HG03045 (cell line): ENCODE results near the gene HSF5.

Experiments
- ATAC-seq: cut with Tn5 transposase; IDR thresholded peaks from one replicate; pipeline ENCODE4 v1.9.1; 2021; ENCODE audit warnings: mild to moderate bottlenecking, moderate library complexity; ENCODE audit not compliant: unreplicated experiment

Gene HSF5

DNA sequence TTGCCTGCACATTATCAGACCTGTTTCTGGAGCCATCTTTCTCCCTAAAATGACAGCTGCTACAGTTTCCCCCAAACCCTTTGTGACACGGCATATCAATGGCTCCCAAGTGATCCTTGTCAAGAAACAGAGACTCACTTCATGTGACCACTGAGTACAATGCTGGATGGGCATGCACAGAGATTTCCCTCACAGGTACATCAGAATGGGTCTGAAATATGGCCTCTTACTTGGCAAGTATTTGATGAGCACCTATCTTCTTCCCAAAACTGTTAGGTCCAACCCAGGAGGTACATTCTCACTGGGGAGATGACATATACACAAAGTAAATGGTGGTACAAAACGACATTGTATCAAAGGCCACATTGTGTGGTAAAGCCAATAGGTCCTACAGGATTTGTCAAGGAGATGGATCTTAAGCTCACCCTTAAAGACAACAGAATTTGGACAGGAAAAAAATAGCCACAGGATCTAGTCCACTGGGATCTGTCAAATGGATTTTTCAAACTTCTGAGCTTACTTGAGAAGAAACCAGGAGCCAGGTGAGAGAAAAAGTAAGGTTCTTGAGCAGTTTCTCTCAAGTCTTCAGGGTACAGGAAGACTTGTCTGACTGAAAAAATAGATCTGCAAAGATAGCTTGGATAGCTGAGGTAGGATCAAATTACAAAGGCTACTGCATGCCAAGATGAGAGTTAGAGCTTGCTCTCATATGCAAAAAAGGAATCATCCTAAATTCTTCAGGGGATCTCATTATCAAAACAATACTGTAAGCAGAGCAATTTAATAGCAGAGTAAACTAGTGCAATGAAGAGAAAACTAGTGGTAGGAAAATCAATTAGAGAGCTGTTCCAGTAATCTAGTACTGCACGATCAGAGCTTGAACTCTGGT lies 99.7 kb downstream of the HSF5 start:
- ATAC-seq = no peak

DNA sequence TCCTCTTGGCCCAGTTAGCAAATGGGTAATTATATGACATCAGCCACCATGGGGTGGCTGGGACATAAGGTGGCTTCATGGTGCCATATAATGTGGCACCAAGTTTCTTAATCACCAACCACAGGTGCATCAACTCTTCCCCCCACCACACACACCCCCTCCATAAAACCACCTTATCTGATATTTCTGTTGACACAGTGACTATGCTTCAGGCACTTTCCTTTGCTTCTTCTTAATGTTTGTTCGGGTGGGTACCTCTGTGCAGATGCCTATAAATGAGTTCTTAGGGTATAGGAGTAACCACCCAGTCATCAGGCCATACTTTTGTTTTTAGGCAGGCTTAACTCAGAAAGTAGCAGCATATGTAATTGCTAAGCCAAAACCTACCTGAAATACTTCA lies 100.4 kb downstream of the HSF5 start:
- ATAC-seq = no peak

DNA sequence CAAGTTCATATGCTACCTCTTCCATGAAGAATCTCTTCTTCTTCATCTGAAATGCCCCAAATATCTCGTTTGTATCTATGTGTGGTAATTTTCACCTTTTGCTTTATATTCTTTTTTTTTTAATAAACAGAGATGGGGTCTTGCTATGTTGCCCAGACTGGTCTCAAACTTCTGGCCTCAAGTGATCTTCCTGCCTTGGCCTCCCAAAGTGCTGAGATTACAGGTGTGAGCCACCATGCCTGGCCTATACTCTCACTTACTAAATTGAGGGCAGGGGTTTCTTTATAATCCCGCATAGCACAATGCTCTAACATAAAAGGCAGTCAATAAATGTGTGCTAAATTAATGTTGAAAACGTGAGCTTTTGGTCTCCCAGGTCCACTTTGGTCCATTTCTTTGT lies 101.5 kb downstream of the HSF5 start:
- ATAC-seq = no peak

DNA sequence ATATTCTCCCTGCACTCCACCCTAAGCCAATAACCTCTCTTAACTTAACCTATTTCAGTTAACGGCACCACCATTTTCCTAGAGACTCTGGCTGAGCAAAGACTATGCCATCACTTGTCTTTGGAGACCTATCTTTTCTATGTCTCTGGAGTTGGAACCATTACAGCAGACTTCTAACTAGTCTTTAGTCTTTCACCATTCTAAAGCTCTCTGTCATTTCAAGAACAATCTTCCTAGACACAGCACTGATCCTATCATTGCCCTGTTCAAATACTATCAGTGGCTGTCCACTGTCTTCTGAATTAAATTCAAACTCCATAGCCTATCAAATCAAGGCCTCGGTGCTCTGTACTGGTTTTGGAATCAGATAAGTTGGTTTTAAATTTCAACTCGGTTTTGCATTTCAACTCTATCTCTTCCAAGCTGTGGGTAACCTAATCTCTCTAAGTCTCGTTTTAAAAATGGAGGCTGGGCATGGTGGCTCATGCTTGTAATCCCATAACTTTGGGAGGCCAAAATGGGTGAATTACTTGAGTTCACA lies 102.8 kb downstream of the HSF5 start:
- ATAC-seq = no peak

DNA sequence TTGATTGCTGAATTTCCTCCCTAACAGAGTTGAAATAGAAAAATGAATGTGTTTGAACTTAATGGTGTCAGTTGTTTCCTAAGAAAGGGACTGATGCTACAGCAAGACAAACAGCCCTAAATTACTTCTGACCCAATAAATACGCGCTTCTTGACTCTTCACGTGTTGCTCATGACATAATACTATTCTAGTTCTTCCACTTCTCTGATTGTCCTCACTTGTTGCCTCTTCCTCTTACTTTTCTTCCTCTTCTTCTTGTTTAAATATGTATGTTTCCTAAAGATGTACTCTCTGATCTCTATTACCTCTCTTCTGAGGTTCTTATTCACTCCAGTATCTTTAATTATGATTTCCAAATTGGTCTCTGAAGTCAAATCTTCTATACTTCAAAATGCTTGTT lies 103.3 kb downstream of the HSF5 start:
- no peak for ATAC-seq

DNA sequence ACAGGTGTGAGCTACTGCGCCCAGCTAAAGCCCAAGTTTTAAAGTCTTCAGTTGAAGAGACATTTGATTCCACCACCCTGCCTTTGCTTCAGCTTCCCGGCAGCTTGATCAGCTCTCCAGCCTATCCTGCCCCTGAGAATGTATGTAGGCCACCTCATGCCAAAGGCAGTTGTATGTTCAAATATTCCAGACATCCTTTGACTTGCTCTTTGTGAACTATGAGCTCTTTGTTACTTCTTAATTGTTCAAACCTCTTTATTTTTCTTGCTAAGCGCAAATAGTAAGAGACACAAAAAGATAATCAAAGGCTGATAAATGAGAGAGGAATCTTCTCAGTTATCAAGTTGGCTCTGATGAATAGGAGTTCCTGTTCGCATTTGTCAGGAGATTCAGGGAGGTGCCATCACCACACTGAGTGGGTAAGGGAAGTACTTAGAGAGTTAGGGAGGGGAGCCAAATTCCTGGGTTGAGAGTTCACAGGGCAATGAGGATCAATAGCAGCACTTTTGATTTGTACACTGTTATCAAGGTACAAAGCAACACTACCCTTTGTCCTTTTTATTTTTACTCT lies 104.2 kb downstream of the HSF5 start:
- no peak for ATAC-seq

DNA sequence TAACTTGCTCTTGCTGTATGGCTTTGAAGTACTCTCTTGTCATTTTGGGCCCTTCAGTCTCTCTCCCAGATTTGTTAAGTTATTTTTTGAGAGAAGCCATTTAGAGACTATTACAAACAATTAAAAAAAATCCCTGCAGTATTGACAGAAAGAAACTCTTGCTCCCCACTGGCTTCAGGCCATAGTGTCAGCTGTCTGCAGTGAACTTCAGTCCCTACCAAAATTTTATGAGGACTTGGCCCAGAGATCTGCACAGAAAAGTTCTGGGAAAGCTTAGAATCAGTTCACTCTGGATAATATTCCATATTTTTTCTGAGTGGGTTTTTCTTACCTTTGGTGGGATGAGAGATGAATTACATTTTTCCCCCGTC lies 105.4 kb downstream of the HSF5 start:
- no peak for ATAC-seq

DNA sequence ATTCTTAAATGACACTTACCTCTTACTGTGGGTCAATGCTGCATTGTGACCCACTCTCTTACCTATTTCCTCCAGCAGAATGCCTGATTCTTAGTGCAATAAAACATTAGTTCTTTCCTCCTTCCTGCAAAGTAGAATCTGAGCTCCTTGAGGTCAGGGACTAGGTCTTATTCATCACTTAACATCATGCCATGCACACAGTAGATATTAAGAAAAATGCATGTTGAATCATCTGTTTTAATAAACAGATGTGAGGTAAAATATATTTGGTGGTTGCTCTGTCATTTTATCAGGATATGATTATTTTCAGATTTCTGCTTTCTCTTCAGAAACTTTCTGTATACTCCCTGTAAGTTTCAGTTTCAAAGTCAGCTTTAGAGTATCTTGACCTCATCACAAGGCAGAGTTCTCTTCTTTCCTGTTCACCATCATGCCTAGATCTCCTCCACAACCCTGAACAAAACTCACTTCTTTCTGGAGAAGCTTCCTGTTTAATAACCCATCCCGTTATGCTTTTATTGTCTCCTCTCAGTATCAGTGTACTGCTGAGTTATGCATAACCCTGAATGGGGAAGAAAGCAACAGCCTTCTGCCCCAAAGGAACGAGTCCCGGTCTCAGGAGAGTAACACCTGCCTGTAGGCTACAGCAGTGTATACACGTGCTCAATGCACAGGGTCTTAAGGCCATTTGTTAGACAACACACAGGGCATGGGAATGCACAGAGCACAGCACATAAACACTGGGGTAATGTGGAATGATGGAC lies 105.9 kb downstream of the HSF5 start:
- ATAC-seq = no peak

DNA sequence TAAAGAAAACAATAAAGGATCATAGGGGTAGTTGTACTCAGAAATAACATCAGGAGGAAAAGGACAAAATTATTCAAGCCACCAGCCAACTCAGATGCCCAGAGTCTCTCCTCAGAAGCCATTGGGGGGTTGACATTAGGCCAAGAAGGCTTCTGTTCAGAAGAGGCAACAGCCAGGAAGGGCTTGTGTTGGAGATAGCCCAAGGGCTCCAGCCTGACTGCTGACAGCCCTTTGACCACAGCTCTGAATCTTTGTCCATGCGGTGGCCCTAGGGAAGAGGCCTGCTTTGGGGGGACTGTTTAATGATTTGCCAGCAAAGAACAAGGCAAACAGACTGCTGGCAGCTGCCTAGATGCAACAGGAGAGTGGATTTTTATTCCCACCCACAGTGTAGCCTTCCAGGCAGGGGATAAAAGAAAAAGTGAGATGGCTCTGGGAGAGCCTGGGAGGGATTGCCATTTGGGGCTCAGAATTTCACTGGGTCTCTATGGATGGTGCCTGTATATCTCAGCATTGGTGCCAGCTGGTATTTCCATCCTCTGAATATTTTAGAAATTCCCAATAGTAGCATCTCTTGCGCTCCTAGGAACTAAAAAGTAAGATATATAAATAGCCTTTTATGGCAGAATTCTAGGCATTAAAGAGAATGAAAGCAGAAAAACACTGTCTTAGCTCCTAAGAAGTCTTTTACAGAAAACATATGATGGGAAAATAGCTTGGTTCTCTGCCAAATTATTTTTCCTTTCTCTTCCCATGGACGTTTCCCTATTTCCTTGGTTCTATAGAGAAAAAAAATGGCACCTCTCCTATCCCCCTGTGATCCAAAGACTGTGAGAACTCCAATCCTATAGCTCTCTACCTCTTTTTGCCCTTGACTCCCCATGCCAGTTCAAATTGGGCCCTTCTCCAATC lies 106.8 kb downstream of the HSF5 start:
- no peak for ATAC-seq

DNA sequence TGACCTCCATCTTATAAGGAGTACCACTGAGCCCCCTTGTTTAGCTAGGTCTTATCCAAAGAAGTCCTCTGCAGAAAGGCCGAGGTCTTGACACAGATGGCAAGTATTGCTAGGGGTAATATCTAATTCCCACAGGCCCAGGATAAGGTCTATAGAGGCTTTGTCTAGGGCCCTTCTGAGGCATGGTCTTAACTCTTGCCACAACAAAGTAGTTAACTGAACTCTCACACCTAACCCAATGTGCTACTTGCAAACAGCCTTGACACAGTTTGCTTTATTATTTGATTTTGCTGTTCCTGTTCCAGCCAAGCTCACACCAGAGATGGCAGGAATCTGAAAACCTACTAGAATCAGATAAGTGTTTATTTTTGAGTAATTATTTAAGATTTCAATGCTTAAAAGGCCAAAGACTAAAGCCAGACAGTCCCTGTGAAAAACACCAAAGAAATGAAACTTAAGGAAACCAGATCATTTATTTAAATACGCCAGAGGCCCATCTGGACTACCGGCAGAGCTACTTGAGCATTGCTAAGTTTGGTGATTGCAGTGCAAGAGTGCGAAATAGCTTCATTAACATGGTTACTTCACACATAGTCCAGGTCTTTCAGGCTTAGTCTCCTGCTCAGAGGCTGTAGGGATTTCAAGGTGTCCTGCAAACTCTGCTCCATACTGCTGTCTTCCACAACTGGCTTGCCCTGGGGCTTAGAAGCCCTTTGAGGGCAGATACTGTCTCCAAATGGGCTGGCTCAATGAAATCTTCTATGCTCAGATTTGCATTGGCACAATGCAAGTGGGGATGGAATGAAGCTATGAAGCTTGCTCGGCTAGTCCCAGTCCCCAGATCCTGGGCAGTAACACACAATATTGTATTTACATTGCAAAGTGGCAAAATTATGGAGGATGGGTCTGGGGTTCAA lies 107.7 kb downstream of the HSF5 start:
- ATAC-seq = no peak

DNA sequence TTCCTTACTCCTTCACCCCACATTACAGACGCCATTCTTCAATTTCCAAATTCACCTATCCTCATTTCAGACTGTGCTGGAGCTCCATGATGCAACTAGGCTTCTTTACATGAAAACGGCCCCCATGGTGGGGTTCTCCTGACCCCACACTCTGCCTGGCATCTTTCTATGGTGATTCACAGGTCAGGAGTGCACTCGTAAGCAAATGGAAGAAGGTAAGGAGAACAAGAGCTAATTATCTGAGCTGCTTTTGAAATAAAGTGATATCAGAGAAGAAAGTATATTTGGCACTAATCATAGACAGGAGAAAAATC lies 108.7 kb downstream of the HSF5 start:
- ATAC-seq = no peak

DNA sequence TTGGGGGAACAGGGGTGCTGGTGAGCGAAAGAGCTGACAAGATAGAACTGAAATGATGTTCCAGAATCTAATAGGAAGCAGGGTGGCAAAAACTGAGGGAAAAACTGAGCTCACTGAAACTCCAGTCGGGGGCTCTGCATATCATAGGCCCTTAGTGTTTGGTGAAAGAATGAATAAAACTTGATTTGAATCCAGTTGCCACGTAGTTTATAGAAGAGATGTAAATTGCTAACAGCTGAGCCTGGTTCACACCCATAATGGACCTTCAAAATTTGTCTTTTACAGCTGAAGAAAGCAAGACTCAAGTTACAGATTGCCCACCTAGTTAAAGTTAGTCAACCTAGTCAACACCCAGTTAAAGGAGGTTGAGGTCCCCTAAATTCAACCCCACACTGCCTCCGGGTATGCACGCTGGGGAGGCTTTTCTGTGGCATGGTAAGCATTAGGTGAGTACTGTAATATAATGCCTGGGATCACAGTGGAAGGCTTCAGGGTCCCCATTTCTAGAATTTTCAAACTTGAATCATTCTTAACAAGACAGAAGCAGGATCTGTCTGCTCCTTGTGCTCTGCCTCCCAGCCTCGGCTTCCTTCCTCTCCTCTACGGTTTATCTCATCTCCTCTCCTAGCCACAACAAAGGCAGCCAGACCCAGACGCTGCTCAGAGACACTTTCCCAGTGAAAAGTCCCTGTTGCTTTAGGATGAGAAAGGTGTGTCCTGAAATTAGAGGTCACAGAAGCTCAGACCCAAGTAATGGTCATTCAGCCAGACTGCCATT lies 109.3 kb downstream of the HSF5 start:
- no peak for ATAC-seq

DNA sequence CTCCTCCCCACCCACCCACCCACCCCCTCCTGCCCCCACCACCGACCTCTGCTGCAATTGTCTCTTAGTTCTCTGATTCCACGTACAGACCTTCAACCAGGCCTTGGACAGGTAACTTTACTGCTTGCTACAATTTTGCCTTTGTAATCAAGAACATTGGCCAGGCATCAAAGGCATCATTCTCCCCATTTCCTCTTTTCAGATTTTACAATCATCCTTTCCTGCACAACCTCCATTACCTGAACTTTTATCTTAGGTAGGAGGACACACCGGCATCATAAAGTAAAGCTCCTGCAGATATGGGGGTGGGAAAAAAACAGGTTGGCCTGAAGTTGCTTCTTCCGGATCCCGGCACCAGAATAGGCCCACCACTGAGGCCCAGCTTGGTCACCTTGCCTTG lies 110.5 kb downstream of the HSF5 start:
- ATAC-seq = no peak

DNA sequence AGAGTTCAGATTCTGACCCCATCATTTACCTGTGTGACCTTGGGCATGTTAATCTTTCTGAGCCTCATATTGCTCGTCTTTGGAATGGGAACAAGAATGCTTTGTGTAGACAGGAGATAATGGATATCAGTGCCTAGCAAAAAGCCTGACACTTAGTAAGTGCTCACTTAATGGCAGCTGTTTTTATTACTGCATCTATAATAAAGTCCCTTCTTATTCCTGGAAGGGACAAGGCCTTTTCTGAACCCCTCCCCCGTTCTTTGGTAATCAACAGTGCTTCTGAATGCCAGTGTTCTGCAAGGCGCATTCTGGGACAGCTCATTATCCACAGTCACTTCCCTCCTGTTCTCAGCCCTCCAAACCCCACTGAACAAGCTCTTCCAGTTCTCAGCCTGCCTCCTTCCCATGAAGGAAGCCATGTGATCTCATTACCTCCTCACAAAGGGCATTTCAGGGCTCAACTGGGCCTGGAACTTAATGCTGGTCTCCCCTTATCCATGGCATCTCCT lies 111.1 kb downstream of the HSF5 start:
- ATAC-seq = no peak

DNA sequence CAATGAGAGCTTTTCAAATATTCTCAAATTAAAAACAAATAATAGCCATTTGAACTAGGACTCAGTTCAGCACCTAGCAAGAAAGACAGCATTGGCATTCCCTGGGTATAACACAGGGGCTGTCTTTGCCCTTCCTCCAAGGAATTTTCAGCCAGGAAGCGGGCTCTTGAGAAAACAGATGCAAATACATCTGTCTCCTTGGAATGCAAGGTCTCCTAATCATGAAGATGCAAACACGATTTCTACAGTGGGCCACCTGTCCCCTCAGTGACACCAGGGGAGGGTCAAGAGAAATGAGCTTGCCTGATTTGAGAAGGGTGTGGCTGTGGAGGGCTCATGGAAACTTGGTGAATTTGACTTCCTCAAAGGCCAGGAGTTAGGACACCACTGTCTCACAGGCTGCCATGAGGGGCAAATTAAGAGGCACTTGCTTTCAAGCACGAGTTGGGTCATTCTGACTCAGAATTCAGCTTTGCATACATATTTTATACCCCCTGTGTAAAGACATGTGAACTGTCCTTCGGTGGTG lies 111.7 kb downstream of the HSF5 start:
- no peak for ATAC-seq

DNA sequence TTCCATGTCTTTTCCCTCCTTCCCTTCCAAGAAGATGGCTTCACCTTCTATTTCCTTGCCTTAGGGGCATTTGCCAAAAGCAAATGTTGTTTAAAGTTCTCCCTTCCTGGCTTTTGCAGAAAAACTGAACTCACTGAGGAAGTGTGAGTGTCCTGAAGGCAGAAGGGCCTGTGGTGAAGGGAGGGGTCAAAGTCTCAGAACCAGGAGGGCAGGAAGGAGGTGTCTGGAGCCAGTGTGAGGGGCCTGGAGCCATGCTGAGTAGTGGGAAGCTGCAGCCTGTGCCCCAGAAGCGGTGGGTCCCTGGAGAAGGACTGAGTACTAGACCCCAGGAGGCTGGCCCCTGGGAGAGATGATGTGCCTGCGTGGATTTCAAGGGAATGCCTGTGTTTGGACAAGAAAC lies 112.4 kb downstream of the HSF5 start:
- no peak for ATAC-seq

DNA sequence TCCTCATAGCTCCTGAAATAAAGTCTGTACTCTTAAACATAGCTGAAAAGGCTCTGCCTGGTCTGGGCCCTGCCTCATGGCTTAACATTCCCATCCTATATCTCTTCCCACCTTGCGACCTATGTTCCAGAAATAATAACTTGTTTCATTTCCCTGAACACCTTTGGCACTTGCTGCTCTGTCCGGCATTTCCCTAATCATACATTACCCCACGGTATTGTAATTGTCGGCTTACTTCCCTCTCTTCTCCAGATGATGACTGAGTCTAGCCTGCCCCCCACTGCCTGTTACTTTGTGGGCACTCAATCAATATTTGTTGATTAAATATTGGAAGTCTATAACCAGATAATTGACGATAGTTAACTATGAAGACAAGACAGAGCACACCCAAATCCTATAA lies 113.0 kb downstream of the HSF5 start:
- ATAC-seq = no peak

DNA sequence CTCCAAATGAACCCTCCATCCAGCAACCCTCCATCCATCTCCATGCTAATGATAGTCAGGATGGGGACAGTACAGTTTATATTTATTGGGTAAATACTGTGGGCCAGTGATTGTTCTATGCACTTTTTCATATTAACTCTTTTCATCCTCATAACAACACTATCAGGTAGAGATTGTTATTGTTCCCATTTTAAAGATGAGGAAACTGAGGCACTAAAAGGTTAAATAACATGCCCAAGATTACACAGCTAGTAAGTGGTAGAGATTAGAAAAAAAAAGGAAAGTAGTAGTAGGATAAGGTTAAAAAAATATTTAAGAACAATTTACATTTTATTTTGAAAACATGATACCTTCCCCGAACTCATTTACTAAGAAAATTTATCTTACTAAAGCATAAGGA lies 114.3 kb downstream of the HSF5 start:
- ATAC-seq = no peak

DNA sequence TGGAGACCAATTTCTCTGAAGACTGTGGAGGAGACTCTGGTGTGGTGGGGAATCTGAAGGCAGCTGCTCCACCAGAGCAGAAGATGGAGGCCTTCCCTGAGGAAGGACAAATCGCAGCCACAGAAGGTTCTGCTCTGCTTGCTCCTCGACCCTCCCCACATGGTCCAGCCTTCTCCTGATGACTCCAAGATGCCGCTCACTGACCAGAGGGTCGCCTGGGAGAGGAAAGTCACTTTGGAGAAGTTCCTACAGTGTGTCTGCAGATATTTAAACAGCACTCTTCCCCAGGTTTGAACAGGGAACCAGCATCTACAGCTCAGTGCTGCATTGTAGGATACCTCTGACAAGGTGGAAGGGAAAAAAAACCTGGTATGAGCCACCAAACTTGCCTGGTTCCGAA lies 115.2 kb downstream of the HSF5 start:
- ATAC-seq = no peak
